IMR-90 (cell line): ENCODE measurements around the gene PHIP. TPM values are rescaled to one million over a fixed set of nuclear protein-coding genes. Genes with fewer than 3 reads are reported as not detected.
A peak's percentile ranks its signal among the peaks of the same experiment; 100 is the strongest.

Experiments used
- ATAC-seq: fragments of 200-7000 bp; cut with Tn5 transposase; 2 replicates; pipeline ENCODE4 v1.9.1; 2020; ENCODE audit warnings: low read depth, mild to moderate bottlenecking, moderate library complexity
- BruUV-seq: library from RNA; stranded (reverse); fragments of 400-500 nt; replicated peaks from 2 replicates; lab custom pipeline; 2021; lab: Mats Ljungman, UMichigan
- CTCF ChIA-PET: fragments of 300-600 bp; formaldehyde crosslinking; extraction: SDS; loops from one replicate; lab custom pipeline; 2021; ENCODE audit warnings: antibody characterized with exemption; lab: Yijun Ruan, JAX
- POLR2A ChIA-PET: fragments of 300-600 bp; sonication (Branson Sonifier 250); formaldehyde crosslinking; loops from one replicate; lab custom pipeline; 2022; ENCODE audit warnings: antibody characterized with exemption; ENCODE audit not compliant: unreplicated experiment; lab: Charles Lee
- DNase-seq: peaks from one replicate; pipeline ENCODE4 v3.0.0; 2013
- H2AFZ ChIP-seq: replicated peaks from 2 replicates; pipeline ENCODE3; 2013; ENCODE audit warnings: low read length, mild to moderate bottlenecking; ENCODE audit not compliant: poor library complexity
- H2AK5ac ChIP-seq: 2 replicates; pipeline ENCODE4 v1.6.1; 2013; ENCODE audit warnings: low read depth, low read length, inconsistent platforms
- H2AK9ac ChIP-seq: replicated peaks from 2 replicates; pipeline ENCODE3; 2013; ENCODE audit warnings: mild to moderate bottlenecking, low read depth, low read length, moderate library complexity; ENCODE audit not compliant: poor library complexity
- H2BK120ac ChIP-seq: 2 replicates; pipeline ENCODE4 v1.6.1; 2013; ENCODE audit warnings: low read depth, low read length, inconsistent platforms
- H2BK15ac ChIP-seq: 3 replicates; pipeline ENCODE4 v1.6.1; 2013; ENCODE audit warnings: low read depth, low read length, inconsistent platforms
- H2BK20ac ChIP-seq: 2 replicates; pipeline ENCODE4 v1.6.1; 2013; ENCODE audit warnings: low read depth, mild to moderate bottlenecking, inconsistent platforms, low read length, moderate library complexity
- H2BK5ac ChIP-seq: 2 replicates; pipeline ENCODE4 v1.6.1; 2013; ENCODE audit warnings: mild to moderate bottlenecking, low read depth, low read length, inconsistent platforms; ENCODE audit not compliant: poor library complexity, severe bottlenecking
- H3K14ac ChIP-seq: replicated peaks from 2 replicates; pipeline ENCODE4 v1.6.1; 2013; ENCODE audit warnings: low read depth, low read length, inconsistent platforms
- H3K18ac ChIP-seq: 2 replicates; pipeline ENCODE4 v1.6.1; 2013; ENCODE audit warnings: low read depth, low read length, control low read depth
- H3K23ac ChIP-seq: 2 replicates; pipeline ENCODE4 v1.6.1; 2013; ENCODE audit warnings: low read depth, low read length, inconsistent platforms
- H3K27ac ChIP-seq: 2 replicates; pipeline ENCODE4 v1.5.1; 2013; ENCODE audit warnings: mild to moderate bottlenecking, control low read depth, low read length; ENCODE audit not compliant: insufficient read depth
- H3K27me3 ChIP-seq: 2 replicates; pipeline ENCODE4 v1.6.1; 2013; ENCODE audit warnings: low read length; ENCODE audit not compliant: control insufficient read depth, insufficient read depth
- H3K36me3 ChIP-seq: 2 replicates; pipeline ENCODE4 v1.6.1; 2013; ENCODE audit warnings: low read length, mixed read lengths; ENCODE audit not compliant: control insufficient read depth, insufficient read depth
- H3K4ac ChIP-seq: 2 replicates; pipeline ENCODE4 v1.6.1; 2013; ENCODE audit warnings: low read depth, low read length, inconsistent platforms
- H3K4me1 ChIP-seq: 2 replicates; pipeline ENCODE4 v1.6.1; 2013; ENCODE audit warnings: low read length, mixed read lengths; ENCODE audit not compliant: control insufficient read depth, insufficient read depth
- H3K4me2 ChIP-seq: 2 replicates; pipeline ENCODE4 v1.6.1; 2013; ENCODE audit warnings: low read depth, mild to moderate bottlenecking, control low read depth, low read length, moderate library complexity
- H3K4me3 ChIP-seq: 2 replicates; pipeline ENCODE4 v1.5.1; 2013; ENCODE audit warnings: low read depth, mild to moderate bottlenecking, control low read depth, low read length, moderate library complexity; ENCODE audit not compliant: insufficient read depth
- H3K56ac ChIP-seq: 2 replicates; pipeline ENCODE4 v1.6.1; 2013; ENCODE audit warnings: low read length, inconsistent platforms; ENCODE audit not compliant: insufficient read depth; ENCODE audit errors: extremely low read depth
- H3K79me1 ChIP-seq, 2 experiments: 2 replicates each; pipeline ENCODE4 v1.6.1; 2013; ENCODE audit warnings: low read length in 2 of 2, inconsistent platforms in 1 of 2, low read depth in 1 of 2
- H3K9ac ChIP-seq: 2 replicates; pipeline ENCODE4 v1.6.1; 2013; ENCODE audit warnings: low read depth, low read length, control low read depth
- H3K9me1 ChIP-seq: 2 replicates; pipeline ENCODE4 v1.6.1; 2013; ENCODE audit warnings: low read length, inconsistent platforms; ENCODE audit not compliant: insufficient read depth
- H3K9me3 ChIP-seq: 2 replicates; pipeline ENCODE4 v1.6.1; 2013; ENCODE audit warnings: low read length; ENCODE audit not compliant: control insufficient read depth, insufficient read depth
- H4K20me1 ChIP-seq: 2 replicates; pipeline ENCODE4 v1.6.1; 2013; ENCODE audit warnings: low read length, inconsistent platforms; ENCODE audit not compliant: insufficient read depth
- H4K5ac ChIP-seq: 2 replicates; pipeline ENCODE4 v1.6.1; 2013; ENCODE audit warnings: mild to moderate bottlenecking, low read depth, low read length, control low read depth
- H4K8ac ChIP-seq, 2 experiments: 2 replicates each; pipeline ENCODE4 v1.6.1; 2013; ENCODE audit warnings: low read depth in 2 of 2, low read length in 2 of 2, control low read depth in 1 of 2, inconsistent platforms in 1 of 2
- H4K91ac ChIP-seq: 2 replicates; pipeline ENCODE4 v1.6.1; 2013; ENCODE audit warnings: low read depth, low read length, inconsistent platforms; ENCODE audit not compliant: insufficient read depth
- CEBPB ChIP-seq: IDR thresholded peaks from 2 replicates; pipeline ENCODE4 v1.6.1; 2012; ENCODE audit warnings: low read depth, low read length, improper control_type of control experiment
- CHD1 ChIP-seq: IDR thresholded peaks from 2 replicates; pipeline ENCODE4 v1.6.1; 2012; ENCODE audit warnings: low read depth, low read length, improper control_type of control experiment
- MAFK ChIP-seq: IDR thresholded peaks from 2 replicates; pipeline ENCODE4 v1.6.1; 2012; ENCODE audit warnings: low read depth, low read length, improper control_type of control experiment
- RAD21 ChIP-seq: IDR thresholded peaks from 2 replicates; pipeline ENCODE4 v1.6.1; 2012; ENCODE audit warnings: low read length, improper control_type of control experiment
- RFX5 ChIP-seq: IDR thresholded peaks from 2 replicates; pipeline ENCODE4 v1.8.0; 2012; ENCODE audit warnings: low read depth, mild to moderate bottlenecking, low read length, moderate library complexity
- SMC3 ChIP-seq: fragments of 150-350 bp; IDR thresholded peaks from 2 replicates; pipeline ENCODE4 v1.6.1; 2016; ENCODE audit warnings: low read depth, mild to moderate bottlenecking, antibody characterized with exemption, low read length, moderate library complexity
- WGBS, 2 experiments: methylation state at CpG; one replicate each; pipeline versions ENCODE4 v1.1.5 to v1.1.7; 2013; ENCODE audit warnings: missing lambda C conversion rate in 2 of 2; ENCODE audit not compliant: insufficient read length in 1 of 2; ENCODE audit errors: extremely low coverage in 2 of 2; 5-methylcytosine and 5-hydroxymethylcytosine counted together
- dilution Hi-C: fragments of 300-500 bp; cut with HindIII; formaldehyde crosslinking; loops from one replicate; pipeline ENCODE4 v1.14.3; 2018; ENCODE audit warnings: low sequenced_read_pairs; ENCODE audit not compliant: unreplicated experiment
- in situ Hi-C: fragments of 300-500 bp; cut with MboI; formaldehyde crosslinking; loops from 3 replicates; pipeline ENCODE4 v1.14.3; 2019; ENCODE audit warnings: low sequenced_read_pairs, inconsistent platforms, mixed read lengths
- intact Hi-C: fragments of 100-400 bp; cut with micrococcal nuclease; formaldehyde crosslinking; loops from 2 replicates; pipeline ENCODE4 v1.10.0; 2022
- polyA plus RNA-seq, 3 experiments: library from polyadenylated mRNA; depleted of rRNA; stranded (reverse); fragments of >200 nt; gene quantifications; 2 replicates each; pipeline ENCODE4 v1.2.3, GENCODE V29; 2012; ENCODE audit warnings: low replicate concordance in 1 of 3
- total RNA-seq: library from RNA; depleted of rRNA; stranded (reverse); fragments of >200 nt; gene quantifications from 2 replicates; pipeline ENCODE4 v1.2.3, GENCODE V29; 2012
- TF ChIP-seq, protein P1 (sequence below): fragments of 150-350 bp; IDR thresholded peaks from 2 replicates; pipeline ENCODE4 v1.6.1; 2017; ENCODE audit warnings: mild to moderate bottlenecking, antibody characterized with exemption, low read length, low read depth
- TF ChIP-seq, protein P2 (sequence below): fragments of 150-350 bp; IDR thresholded peaks from 2 replicates; pipeline ENCODE4 v1.6.1; 2016; ENCODE audit warnings: low read depth, mild to moderate bottlenecking, low read length, moderate library complexity, borderline replicate concordance

PHIP gene
- total and polyA plus RNA-seq, 2 of the 4 experiments (the other 2 are of a cell fraction) = 3.4 to 20.4 TPM

DNA sequence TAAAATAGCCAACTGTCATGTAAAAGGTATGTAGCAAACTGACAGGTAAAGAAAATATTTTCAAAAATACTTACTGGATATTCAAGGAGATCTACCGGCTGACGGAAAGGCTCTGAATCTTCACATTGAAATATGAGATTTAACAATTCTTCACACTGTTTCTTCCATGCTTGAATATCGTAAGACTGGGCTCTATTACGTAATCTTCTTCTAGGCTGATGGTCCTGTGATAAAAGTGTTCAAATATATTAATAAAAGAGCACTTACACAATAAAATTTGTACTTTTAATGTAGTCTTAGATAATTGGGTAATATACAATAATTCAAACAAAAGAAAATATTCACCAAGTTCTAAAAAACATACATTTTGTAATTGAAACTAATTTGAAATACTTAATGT is 123.3 kb downstream of the PHIP start:
- H3K4ac ChIP-seq = no peak overlapping the region

More for the DNA sequence above, 123.3 kb downstream of the PHIP start:
- Histone ChIP-seq H3K79me1 (no peaks in the 10 kb centered on the region; a peak in 1 of 4 replicates), H2AK5ac (no peak overlapping the region), H2BK15ac (no peak overlapping the region), H4K8ac (no peak overlapping the region), H3K27me3 (no peaks in the 10 kb centered on the region), H3K9me3 (peaks cover under 1% of the 10 kb centered on the region; the same call in 1 of the 2 replicates), H2BK5ac (no peak overlapping the region), H3K14ac (no peak overlapping the region), H4K91ac (no peak overlapping the region), H3K18ac (no peak overlapping the region), H3K4me3 (no peak overlapping the region), H3K23ac (no peak overlapping the region), H3K27ac (no peak overlapping the region), H3K36me3 (peaks cover 10% of the 10 kb centered on the region), H3K9me1 (no peaks in the 10 kb centered on the region), H2AFZ (no peak overlapping the region), H3K4me1 (no peaks in the 10 kb centered on the region), H3K56ac (no peak overlapping the region), H2BK120ac (no peak overlapping the region), H3K9ac (no peak overlapping the region), H3K4me2 (no peak overlapping the region), H2AK9ac (no peak overlapping the region), H4K20me1 (no peaks in the 10 kb centered on the region), H2BK20ac (no peak overlapping the region), H4K5ac (no peak overlapping the region)
- no TSS peak for BruUV-seq
- in situ Hi-C loops = no loop called here
- TF ChIP-seq RFX5 (no peak), RAD21 (no peak), CEBPB (peak; percentile 83), CHD1 (no peak), SMC3 (no peak), MAFK (no peak)
- TF ChIP-seq, protein P1, sequence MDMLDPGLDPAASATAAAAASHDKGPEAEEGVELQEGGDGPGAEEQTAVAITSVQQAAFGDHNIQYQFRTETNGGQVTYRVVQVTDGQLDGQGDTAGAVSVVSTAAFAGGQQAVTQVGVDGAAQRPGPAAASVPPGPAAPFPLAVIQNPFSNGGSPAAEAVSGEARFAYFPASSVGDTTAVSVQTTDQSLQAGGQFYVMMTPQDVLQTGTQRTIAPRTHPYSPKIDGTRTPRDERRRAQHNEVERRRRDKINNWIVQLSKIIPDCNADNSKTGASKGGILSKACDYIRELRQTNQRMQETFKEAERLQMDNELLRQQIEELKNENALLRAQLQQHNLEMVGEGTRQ = no peak
- TF ChIP-seq, protein P2, sequence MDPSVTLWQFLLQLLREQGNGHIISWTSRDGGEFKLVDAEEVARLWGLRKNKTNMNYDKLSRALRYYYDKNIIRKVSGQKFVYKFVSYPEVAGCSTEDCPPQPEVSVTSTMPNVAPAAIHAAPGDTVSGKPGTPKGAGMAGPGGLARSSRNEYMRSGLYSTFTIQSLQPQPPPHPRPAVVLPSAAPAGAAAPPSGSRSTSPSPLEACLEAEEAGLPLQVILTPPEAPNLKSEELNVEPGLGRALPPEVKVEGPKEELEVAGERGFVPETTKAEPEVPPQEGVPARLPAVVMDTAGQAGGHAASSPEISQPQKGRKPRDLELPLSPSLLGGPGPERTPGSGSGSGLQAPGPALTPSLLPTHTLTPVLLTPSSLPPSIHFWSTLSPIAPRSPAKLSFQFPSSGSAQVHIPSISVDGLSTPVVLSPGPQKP = no peak
- intact Hi-C loops = loop anchor here (5.0 kb wide), 1 partner anchor 53 kb away; no protein-coding TSS in a partner anchor
- POLR2A ChIA-PET = no interaction called here
- CTCF ChIA-PET = no interaction called here
- dilution Hi-C loops = no loop called here
- no CpG with 5 or more reads among the region's 4 CpGs for WGBS, 2 experiments
- DNase-seq (no peak), ATAC-seq (no peak)
